ENCODE results near the gene TIAM1.

TIAM1 gene

DNA sequence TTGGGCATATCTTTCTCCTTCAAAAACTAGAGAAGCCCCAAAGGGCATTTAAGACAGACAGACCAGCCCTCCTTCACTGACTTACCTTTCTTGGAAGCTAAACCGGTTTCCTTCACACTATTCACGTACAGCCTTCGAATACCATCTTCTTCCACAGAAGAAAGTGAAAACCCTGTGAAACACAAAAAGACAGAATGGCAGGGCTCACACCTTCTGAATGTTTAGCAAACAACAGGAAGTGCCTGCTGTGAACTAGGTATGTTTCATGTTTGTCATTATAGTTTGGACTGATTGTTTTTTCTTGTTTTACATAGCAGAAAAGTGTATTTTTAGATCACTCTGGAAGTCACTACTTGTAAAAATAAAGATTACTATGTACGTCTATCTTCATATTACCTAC, 157.1 kb downstream of the TIAM1 start:
- TF ChIP-seq, protein P1, sequence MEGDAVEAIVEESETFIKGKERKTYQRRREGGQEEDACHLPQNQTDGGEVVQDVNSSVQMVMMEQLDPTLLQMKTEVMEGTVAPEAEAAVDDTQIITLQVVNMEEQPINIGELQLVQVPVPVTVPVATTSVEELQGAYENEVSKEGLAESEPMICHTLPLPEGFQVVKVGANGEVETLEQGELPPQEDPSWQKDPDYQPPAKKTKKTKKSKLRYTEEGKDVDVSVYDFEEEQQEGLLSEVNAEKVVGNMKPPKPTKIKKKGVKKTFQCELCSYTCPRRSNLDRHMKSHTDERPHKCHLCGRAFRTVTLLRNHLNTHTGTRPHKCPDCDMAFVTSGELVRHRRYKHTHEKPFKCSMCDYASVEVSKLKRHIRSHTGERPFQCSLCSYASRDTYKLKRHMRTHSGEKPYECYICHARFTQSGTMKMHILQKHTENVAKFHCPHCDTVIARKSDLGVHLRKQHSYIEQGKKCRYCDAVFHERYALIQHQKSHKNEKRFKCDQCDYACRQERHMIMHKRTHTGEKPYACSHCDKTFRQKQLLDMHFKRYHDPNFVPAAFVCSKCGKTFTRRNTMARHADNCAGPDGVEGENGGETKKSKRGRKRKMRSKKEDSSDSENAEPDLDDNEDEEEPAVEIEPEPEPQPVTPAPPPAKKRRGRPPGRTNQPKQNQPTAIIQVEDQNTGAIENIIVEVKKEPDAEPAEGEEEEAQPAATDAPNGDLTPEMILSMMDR (conservative IDR thresholded peaks at IDR 0.05; ENCODE audit: low read depth, low read length), result no peak
- H3K4me3 ChIP-seq (ENCODE audit: low read depth, low read length), result no peak overlapping the region
- no peak for DNase-seq (ENCODE audit: low read depth)

DNA sequence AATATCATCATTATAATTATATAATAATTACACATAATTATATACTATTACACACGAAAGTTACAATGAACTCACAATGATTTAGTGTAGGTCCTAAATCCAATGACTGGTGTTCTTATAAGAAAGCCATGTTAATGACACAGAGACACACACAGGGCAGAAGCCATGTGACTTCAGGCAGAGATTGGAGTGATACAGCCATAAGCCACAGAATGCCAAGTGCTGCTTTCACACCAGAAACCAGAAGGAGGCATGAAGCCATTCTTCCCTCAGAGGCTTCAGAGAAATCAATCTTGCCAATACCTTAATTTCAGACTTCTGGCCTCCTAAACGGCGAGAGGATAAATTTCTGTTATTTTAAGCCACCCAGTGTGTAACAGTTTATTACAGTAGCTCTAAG, 158.4 kb downstream of the TIAM1 start:
- DNase-seq (ENCODE audit: low read depth), result no peak
- H3K4me3 ChIP-seq (ENCODE audit: low read depth, low read length), result no peak overlapping the region
- TF ChIP-seq, protein P1 (conservative IDR thresholded peaks at IDR 0.05; ENCODE audit: low read depth, low read length), result no peak

DNA sequence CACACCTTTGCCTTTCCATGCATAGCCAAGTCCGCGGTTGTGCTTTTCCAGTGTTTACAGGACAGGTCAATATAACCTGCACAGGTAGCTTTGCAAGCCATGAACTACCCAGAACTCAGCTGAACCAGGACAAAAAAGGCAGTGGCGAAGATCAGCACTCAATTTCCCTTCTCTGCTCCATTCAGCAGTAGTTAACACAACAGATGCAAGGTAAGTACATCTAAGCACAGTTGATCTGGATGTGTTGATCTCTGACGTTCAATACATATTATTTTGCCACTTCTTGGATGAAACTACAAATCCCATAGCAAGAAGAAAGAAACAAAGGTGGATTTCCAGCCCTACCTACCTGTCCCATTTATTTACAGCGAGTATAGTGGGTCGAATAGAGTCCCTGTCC, 159.2 kb downstream of the TIAM1 start:
- H3K4me3 ChIP-seq (ENCODE audit: low read depth, low read length), result no peak overlapping the region
- no peak for DNase-seq (ENCODE audit: low read depth)
- TF ChIP-seq, protein P1 (conservative IDR thresholded peaks at IDR 0.05; ENCODE audit: low read depth, low read length), result no peak

DNA sequence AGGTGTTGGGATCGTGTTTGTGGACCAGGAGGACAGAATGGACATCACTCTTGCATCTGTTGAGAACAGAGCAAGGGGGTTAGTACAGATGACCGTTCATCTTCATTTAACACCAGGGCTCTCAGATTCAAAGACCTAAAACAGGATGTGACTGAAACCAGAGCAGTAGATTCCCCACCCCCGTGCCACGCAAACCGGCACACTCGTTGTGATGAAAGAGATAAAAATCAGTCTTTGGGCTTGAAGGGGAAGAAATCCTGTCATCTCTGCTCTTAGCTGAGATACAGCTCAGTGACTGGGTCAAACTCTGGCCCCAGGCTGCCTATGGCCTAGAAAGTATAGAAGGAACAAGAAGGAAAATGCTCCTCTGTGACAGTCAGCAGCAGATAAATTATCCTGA, 159.6 kb downstream of the TIAM1 start:
- TF ChIP-seq, protein P1 (conservative IDR thresholded peaks at IDR 0.05; ENCODE audit: low read depth, low read length), result no peak
- no peak for DNase-seq (ENCODE audit: low read depth)
- H3K4me3 ChIP-seq (ENCODE audit: low read depth, low read length), result no peak overlapping the region

DNA sequence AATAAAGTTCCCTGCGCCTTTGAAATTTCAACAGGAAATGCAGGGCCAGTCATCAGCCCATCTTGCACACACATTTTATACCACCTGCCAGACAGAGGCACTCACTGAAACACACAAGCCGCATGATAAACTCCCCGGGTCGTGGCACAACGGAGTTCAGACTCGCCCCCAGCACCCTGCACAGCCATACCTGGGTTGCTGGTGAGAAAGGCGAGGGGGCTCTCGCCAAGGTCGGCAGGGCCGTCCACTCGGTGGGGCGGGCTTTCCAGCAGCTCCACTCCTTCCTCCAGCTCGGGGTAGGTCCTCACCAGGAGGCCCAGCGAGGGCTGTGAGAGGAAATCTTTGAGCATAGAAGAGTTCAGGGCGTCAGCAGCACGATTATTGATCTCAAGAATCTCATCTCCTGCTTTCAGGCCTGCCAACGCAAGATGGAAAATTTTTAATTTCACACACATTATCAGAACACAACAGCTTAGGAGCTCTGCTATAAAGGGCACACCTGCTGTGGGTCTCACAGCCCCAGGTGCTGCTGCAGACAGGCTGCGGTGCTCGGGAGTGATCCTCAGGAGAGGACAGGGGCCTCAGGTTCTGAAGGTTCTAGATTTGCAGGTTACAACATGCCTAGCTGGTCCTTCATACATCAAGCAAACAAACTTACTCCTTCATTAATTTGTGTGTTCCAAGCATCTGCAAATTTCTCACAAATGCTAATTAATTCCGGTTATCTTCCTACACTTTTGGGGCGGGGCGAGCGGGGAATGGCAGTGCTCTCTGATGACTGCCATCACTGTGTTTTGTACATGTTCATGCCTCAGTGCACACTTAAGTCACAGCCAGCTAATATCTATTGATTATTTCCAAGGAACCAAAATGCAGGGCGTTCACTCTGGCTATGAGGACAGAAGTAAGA, 161.6 kb downstream of the TIAM1 start:
- DNase-seq (ENCODE audit: low read depth), result no peak
- no peak overlapping the region for H3K4me3 ChIP-seq (ENCODE audit: low read depth, low read length)
- TF ChIP-seq, protein P1 (conservative IDR thresholded peaks at IDR 0.05; ENCODE audit: low read depth, low read length), result no peak

DNA sequence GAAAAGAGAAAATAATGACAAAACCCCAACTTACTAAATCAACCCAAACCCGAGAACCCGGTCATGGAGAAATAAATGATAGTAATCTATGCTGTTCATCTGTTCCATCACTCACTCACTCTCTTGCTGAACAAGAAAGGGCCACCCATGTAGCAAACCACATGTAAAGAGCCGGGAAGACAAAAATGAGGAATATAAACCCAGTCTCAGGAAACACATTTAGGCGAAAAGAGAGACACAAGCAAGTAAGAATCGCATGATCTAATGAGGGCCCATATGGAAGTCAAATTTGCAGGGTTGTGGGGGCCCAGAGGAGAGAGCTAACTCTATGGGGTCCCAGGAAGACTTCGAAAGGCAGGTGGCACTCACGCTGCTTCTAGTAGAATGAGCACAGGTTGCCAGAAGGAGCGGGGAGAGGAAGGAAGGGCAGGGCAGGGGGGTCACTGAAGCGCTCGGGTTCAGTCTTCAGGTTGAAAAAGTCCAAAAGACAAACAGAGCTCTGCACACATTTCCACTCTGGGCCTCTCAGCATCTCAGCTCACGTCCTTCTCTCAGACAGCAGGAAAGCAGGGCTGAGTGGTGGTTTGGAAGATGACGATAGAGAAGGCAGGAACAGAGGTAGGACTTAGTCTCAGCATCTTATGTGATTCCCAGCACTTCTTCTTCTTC, 162.8 kb downstream of the TIAM1 start:
- no peak for DNase-seq (ENCODE audit: low read depth)
- TF ChIP-seq, protein P1 (conservative IDR thresholded peaks at IDR 0.05; ENCODE audit: low read depth, low read length), result no peak
- no peak overlapping the region for H3K4me3 ChIP-seq (ENCODE audit: low read depth, low read length)

All from choroid plexus epithelial cell (primary cell).